ENCODE measurements around the gene PRSS48.
"Not testable (repeated sequence)": the region's sequence is repeated elsewhere in the genome, so short reads cannot be mapped to it uniquely, and the experiment has no call there.

Gene PRSS48

DNA sequence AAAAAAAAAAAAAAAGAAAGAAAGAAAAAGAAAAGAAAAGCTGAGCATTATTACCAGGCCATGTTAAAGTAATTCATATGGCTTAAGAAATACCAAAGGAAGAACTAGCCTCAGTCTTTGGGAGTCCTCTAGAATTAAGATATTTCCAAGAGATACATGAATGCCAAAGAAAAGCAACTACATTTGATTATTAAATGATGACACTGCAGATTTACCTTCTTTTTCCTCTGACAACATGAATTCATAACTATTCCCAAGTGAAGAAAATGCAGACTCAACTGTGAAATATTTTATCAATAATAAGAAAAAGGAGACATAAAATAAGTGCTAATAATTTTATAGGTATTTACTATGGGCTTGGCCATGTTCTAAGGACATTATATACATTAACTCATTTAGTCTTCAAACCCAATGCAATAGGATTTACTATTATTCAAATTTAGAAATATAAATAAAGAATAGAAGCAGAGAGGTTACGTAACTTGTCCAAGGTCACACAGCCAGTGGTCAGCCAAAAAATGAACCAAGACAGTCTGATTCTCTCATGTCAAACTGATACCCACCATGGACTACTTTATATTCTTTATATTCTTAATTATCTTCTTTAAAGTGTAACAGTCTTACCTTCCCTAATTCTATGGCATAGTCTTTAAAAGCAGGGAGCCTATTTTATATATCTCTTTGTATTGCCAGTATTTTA is 41.5 kb downstream of the PRSS48 start:
- H3F3A ChIP-seq (ENCODE audit: insufficient read depth, low read length): no peaks in the 10 kb centered on the region
- H3K27me3 ChIP-seq (ENCODE audit: insufficient read depth, low read length): no peaks in the 10 kb centered on the region
- TF ChIP-seq, protein P1, sequence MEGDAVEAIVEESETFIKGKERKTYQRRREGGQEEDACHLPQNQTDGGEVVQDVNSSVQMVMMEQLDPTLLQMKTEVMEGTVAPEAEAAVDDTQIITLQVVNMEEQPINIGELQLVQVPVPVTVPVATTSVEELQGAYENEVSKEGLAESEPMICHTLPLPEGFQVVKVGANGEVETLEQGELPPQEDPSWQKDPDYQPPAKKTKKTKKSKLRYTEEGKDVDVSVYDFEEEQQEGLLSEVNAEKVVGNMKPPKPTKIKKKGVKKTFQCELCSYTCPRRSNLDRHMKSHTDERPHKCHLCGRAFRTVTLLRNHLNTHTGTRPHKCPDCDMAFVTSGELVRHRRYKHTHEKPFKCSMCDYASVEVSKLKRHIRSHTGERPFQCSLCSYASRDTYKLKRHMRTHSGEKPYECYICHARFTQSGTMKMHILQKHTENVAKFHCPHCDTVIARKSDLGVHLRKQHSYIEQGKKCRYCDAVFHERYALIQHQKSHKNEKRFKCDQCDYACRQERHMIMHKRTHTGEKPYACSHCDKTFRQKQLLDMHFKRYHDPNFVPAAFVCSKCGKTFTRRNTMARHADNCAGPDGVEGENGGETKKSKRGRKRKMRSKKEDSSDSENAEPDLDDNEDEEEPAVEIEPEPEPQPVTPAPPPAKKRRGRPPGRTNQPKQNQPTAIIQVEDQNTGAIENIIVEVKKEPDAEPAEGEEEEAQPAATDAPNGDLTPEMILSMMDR (IDR thresholded peaks at IDR 0.05; ENCODE audit: low read length): no peak
- TF ChIP-seq EZH2 (IDR thresholded peaks at IDR 0.05; ENCODE audit: borderline replicate concordance, low read length): no peak
- H3K4me1 ChIP-seq (ENCODE audit: insufficient read depth, low read length, severe bottlenecking): no peaks in the 10 kb centered on the region
- no peaks in the 10 kb centered on the region for H3K79me2 ChIP-seq (ENCODE audit: insufficient read depth, low read length)
- no peak overlapping the region for H3K4me3 ChIP-seq (ENCODE audit: low read depth, low read length, poor library complexity, severe bottlenecking)
- no peak overlapping the region for H2AFZ ChIP-seq (ENCODE audit: low read length)
- no peaks in the 10 kb centered on the region for H3K9me3 ChIP-seq (ENCODE audit: low read length)
- no peaks in the 10 kb centered on the region for H3K36me3 ChIP-seq (ENCODE audit: insufficient read depth, low read length)
- no peaks in the 10 kb centered on the region for H3K9me2 ChIP-seq (ENCODE audit: low read depth, low read length)
- H4K20me1 ChIP-seq (ENCODE audit: insufficient read depth, low read length): no peaks in the 10 kb centered on the region
- no peak overlapping the region for H3K9ac ChIP-seq (ENCODE audit: low read length)
- H3K4me2 ChIP-seq (ENCODE audit: low read length): no peak overlapping the region
- H3K27ac ChIP-seq (ENCODE audit: low read depth, low read length, poor library complexity, severe bottlenecking): no peak overlapping the region

DNA sequence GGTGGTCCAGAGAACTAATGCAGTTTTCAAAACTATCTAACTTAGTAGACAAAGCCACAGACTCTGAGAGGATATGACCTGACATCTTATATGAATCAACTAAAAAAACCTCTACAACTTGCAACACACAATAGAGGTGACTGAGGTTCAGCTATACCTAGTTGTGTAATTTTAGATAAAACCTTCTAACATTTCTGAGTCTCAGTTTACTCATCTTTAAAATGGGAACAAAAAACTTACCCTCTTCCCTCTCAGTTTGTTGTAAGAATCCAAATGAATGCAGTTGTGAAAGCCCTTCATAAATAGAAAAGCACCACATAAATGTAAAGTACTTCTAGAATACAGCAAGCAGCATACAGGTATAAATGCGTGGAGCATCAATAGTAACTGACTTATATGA is 42.5 kb downstream of the PRSS48 start:
- no peaks in the 10 kb centered on the region for H3K9me2 ChIP-seq (ENCODE audit: low read depth, low read length)
- no peaks in the 10 kb centered on the region for H3K79me2 ChIP-seq (ENCODE audit: insufficient read depth, low read length)
- no peak overlapping the region for H3K9ac ChIP-seq (ENCODE audit: low read length)
- TF ChIP-seq, protein P1 (IDR thresholded peaks at IDR 0.05; ENCODE audit: low read length): no peak
- TF ChIP-seq EZH2 (IDR thresholded peaks at IDR 0.05; ENCODE audit: borderline replicate concordance, low read length): no peak
- H3K4me2 ChIP-seq (ENCODE audit: low read length): no peak overlapping the region
- no peaks in the 10 kb centered on the region for H3K9me3 ChIP-seq (ENCODE audit: low read length)
- H3K27me3 ChIP-seq (ENCODE audit: insufficient read depth, low read length): no peaks in the 10 kb centered on the region
- no peaks in the 10 kb centered on the region for H4K20me1 ChIP-seq (ENCODE audit: insufficient read depth, low read length)
- H3K27ac ChIP-seq (ENCODE audit: low read depth, low read length, poor library complexity, severe bottlenecking): no peak overlapping the region
- no peak overlapping the region for H2AFZ ChIP-seq (ENCODE audit: low read length)
- H3K4me3 ChIP-seq (ENCODE audit: low read depth, low read length, poor library complexity, severe bottlenecking): no peak overlapping the region
- H3F3A ChIP-seq (ENCODE audit: insufficient read depth, low read length): no peaks in the 10 kb centered on the region
- no peaks in the 10 kb centered on the region for H3K4me1 ChIP-seq (ENCODE audit: insufficient read depth, low read length, severe bottlenecking)
- H3K36me3 ChIP-seq (ENCODE audit: insufficient read depth, low read length): no peaks in the 10 kb centered on the region

DNA sequence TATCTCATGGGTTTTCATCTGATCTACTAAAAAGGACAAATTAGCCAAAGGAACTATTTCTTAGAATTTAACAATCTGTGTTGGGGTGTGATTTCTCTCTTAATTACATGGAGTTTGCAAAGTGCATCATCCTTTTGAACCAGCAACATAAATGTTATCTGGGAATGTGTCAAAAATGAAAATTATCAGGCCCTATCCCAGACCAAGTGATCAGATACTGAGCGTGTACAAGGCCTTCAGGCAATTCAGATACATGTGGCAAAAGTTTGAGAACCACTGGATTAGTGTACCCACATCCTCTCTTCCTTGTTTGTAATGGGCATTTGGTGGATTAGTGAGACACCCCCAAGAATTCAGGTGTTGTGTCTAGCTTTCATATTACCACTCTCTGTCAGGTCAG is 44.6 kb downstream of the PRSS48 start:
- no peaks in the 10 kb centered on the region for H3K36me3 ChIP-seq (ENCODE audit: insufficient read depth, low read length)
- TF ChIP-seq, protein P1 (IDR thresholded peaks at IDR 0.05; ENCODE audit: low read length): no peak
- TF ChIP-seq EZH2 (IDR thresholded peaks at IDR 0.05; ENCODE audit: borderline replicate concordance, low read length): no peak
- H4K20me1 ChIP-seq (ENCODE audit: insufficient read depth, low read length): no peaks in the 10 kb centered on the region
- H3K27me3 ChIP-seq (ENCODE audit: insufficient read depth, low read length): no peaks in the 10 kb centered on the region
- no peak overlapping the region for H3K4me2 ChIP-seq (ENCODE audit: low read length)
- no peaks in the 10 kb centered on the region for H3K79me2 ChIP-seq (ENCODE audit: insufficient read depth, low read length)
- H2AFZ ChIP-seq (ENCODE audit: low read length): no peak overlapping the region
- H3K27ac ChIP-seq (ENCODE audit: low read depth, low read length, poor library complexity, severe bottlenecking): no peak overlapping the region
- H3K4me1 ChIP-seq (ENCODE audit: insufficient read depth, low read length, severe bottlenecking): no peaks in the 10 kb centered on the region
- no peak overlapping the region for H3K9ac ChIP-seq (ENCODE audit: low read length)
- H3K4me3 ChIP-seq (ENCODE audit: low read depth, low read length, poor library complexity, severe bottlenecking): no peak overlapping the region
- no peaks in the 10 kb centered on the region for H3K9me2 ChIP-seq (ENCODE audit: low read depth, low read length)
- no peaks in the 10 kb centered on the region for H3K9me3 ChIP-seq (ENCODE audit: low read length)
- no peaks in the 10 kb centered on the region for H3F3A ChIP-seq (ENCODE audit: insufficient read depth, low read length)

DNA sequence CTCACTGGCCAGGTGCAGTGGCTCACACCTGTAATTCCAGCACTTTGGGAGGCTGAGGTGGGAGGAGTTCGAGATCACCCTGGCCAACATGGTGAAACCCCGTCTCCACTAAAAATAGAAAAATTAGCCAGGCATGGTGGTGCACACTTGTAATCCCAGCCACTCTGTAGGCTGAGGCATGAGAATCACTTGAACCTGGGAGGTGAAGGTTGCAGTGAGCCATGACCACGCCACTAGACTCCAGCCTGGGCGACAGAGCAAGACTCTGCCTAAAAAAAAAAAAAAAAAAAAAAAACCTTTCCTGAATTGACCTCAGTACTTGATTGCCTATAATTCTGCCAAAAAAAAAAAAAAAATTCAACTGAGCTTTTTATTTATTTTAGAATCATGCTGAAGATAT is 45.2 kb downstream of the PRSS48 start:
- not testable (repeated sequence) for H3F3A ChIP-seq (ENCODE audit: insufficient read depth, low read length); H3K36me3 ChIP-seq (ENCODE audit: insufficient read depth, low read length); H3K4me2 ChIP-seq (ENCODE audit: low read length); H3K9me3 ChIP-seq (ENCODE audit: low read length); H2AFZ ChIP-seq (ENCODE audit: low read length); H3K9me2 ChIP-seq (ENCODE audit: low read depth, low read length); H3K4me3 ChIP-seq (ENCODE audit: low read depth, low read length, poor library complexity, severe bottlenecking); H4K20me1 ChIP-seq (ENCODE audit: insufficient read depth, low read length); H3K27ac ChIP-seq (ENCODE audit: low read depth, low read length, poor library complexity, severe bottlenecking); H3K27me3 ChIP-seq (ENCODE audit: insufficient read depth, low read length); H3K79me2 ChIP-seq (ENCODE audit: insufficient read depth, low read length); H3K4me1 ChIP-seq (ENCODE audit: insufficient read depth, low read length, severe bottlenecking); H3K9ac ChIP-seq (ENCODE audit: low read length)

All from OCI-LY1 (cell line).